ENCODE data around the gene GPR39.

The GPR39 gene

DNA sequence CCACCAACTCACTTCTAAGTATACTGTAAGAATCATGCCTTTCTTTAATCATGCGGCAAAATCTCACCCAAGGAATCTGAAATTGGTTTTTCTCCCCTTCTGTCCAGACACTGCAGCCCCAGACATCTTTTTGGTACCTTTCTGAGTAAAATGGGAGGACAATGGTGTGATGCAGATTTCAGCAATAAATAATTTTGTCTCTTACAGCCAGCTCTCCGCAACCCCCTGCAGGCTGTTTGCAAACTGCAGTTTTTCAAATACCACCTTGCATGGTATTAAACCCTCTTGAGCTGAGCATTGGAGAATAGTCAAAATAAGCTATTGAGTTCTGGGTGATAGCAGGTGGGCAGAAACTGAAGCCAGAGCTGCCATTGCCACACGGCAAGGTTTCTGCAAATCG, 32.2 kb downstream of the GPR39 start:
- Histone ChIP-seq H3K36me3 (ENCODE audit: insufficient read depth) (no peaks in the 10 kb centered on the region), H3K27ac (no peak overlapping the region), H3K27me3 (ENCODE audit: insufficient read depth, low read depth) (no peaks in the 10 kb centered on the region), H3K9ac (no peak overlapping the region), H3K4me2 (no peak overlapping the region), H3K4me1 (ENCODE audit: low read depth, poor library complexity, severe bottlenecking) (no peaks in the 10 kb centered on the region), H2AFZ (ENCODE audit: low read depth) (no peak overlapping the region), H3K79me2 (ENCODE audit: insufficient read depth, low read depth) (no peaks in the 10 kb centered on the region), H4K20me1 (ENCODE audit: insufficient read depth) (no peaks in the 10 kb centered on the region), H3K4me3 (IDR thresholded peaks at IDR 0.05; ENCODE audit: insufficient read depth, low read depth, low read length) (no peak overlapping the region)
- TF ChIP-seq CTCF (conservative IDR thresholded peaks at IDR 0.05; ENCODE audit: low read depth, low read length): peak; percentile 43

- H4K20me1 ChIP-seq (ENCODE audit: insufficient read depth): no peaks in the 10 kb centered on the region
- no peak overlapping the region for H2AFZ ChIP-seq (ENCODE audit: low read depth)
- H3K4me2 ChIP-seq: no peak overlapping the region
- H3K9ac ChIP-seq: no peak overlapping the region
- H3K79me2 ChIP-seq (ENCODE audit: insufficient read depth, low read depth): no peaks in the 10 kb centered on the region
- TF ChIP-seq CTCF (conservative IDR thresholded peaks at IDR 0.05; ENCODE audit: low read depth, low read length): no peak
- H3K27me3 ChIP-seq (ENCODE audit: insufficient read depth, low read depth): no peaks in the 10 kb centered on the region
- H3K4me1 ChIP-seq (ENCODE audit: low read depth, poor library complexity, severe bottlenecking): no peaks in the 10 kb centered on the region
- H3K4me3 ChIP-seq (IDR thresholded peaks at IDR 0.05; ENCODE audit: insufficient read depth, low read depth, low read length): no peak overlapping the region
- H3K36me3 ChIP-seq (ENCODE audit: insufficient read depth): no peaks in the 10 kb centered on the region
- no peak overlapping the region for H3K27ac ChIP-seq
Observed at GRCh38 chr2:132449868-132450267, 33.3 kb downstream of the GPR39 start.

DNA sequence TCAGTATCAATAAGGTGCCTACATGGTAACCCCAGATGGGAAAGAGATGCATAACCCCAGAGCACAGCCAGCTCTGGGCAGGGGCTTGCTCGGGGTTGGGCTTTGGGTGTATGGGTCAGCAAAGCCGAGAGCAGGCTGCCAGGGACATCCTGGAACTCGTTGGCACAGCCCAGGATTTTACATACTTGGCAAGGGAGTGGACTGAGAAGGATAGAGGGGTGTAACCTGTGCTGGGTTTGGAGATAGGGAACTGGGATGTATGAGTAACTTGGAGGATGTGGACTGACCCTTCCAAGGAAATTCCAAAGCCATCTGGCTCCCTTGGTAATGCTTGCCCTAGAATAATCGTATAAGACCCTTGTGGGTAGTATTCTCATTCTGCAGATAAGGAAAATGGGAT, 44.2 kb downstream of the GPR39 start:
- Histone ChIP-seq H3K27ac (no peak overlapping the region), H3K4me2 (no peak overlapping the region), H3K79me2 (ENCODE audit: insufficient read depth, low read depth) (no peaks in the 10 kb centered on the region), H3K36me3 (ENCODE audit: insufficient read depth) (no peaks in the 10 kb centered on the region), H3K27me3 (ENCODE audit: insufficient read depth, low read depth) (no peaks in the 10 kb centered on the region), H4K20me1 (ENCODE audit: insufficient read depth) (no peaks in the 10 kb centered on the region), H2AFZ (ENCODE audit: low read depth) (no peak overlapping the region), H3K4me3 (IDR thresholded peaks at IDR 0.05; ENCODE audit: insufficient read depth, low read depth, low read length) (no peak overlapping the region), H3K9ac (no peak overlapping the region), H3K4me1 (ENCODE audit: low read depth, poor library complexity, severe bottlenecking) (no peaks in the 10 kb centered on the region)
- TF ChIP-seq CTCF (conservative IDR thresholded peaks at IDR 0.05; ENCODE audit: low read depth, low read length): no peak

- no peak overlapping the region for H3K27ac ChIP-seq
- H3K4me1 ChIP-seq (ENCODE audit: low read depth, poor library complexity, severe bottlenecking): no peaks in the 10 kb centered on the region
- no peaks in the 10 kb centered on the region for H4K20me1 ChIP-seq (ENCODE audit: insufficient read depth)
- no peaks in the 10 kb centered on the region for H3K79me2 ChIP-seq (ENCODE audit: insufficient read depth, low read depth)
- TF ChIP-seq CTCF (conservative IDR thresholded peaks at IDR 0.05; ENCODE audit: low read depth, low read length): no peak
- H3K9ac ChIP-seq: no peak overlapping the region
- H3K27me3 ChIP-seq (ENCODE audit: insufficient read depth, low read depth): no peaks in the 10 kb centered on the region
- H2AFZ ChIP-seq (ENCODE audit: low read depth): no peak overlapping the region
- no peaks in the 10 kb centered on the region for H3K36me3 ChIP-seq (ENCODE audit: insufficient read depth)
- no peak overlapping the region for H3K4me2 ChIP-seq
- no peak overlapping the region for H3K4me3 ChIP-seq (IDR thresholded peaks at IDR 0.05; ENCODE audit: insufficient read depth, low read depth, low read length)
Observed at GRCh38 chr2:132462236-132462635, 45.6 kb downstream of the GPR39 start.

GRCh38 chr2:132463719-132464118, 47.1 kb downstream of the GPR39 start:
- no peaks in the 10 kb centered on the region for H3K4me1 ChIP-seq (ENCODE audit: low read depth, poor library complexity, severe bottlenecking)
- no peaks in the 10 kb centered on the region for H3K36me3 ChIP-seq (ENCODE audit: insufficient read depth)
- no peak overlapping the region for H3K4me3 ChIP-seq (IDR thresholded peaks at IDR 0.05; ENCODE audit: insufficient read depth, low read depth, low read length)
- no peak overlapping the region for H3K27ac ChIP-seq
- no peak for TF ChIP-seq CTCF (conservative IDR thresholded peaks at IDR 0.05; ENCODE audit: low read depth, low read length)
- no peaks in the 10 kb centered on the region for H4K20me1 ChIP-seq (ENCODE audit: insufficient read depth)
- H2AFZ ChIP-seq (ENCODE audit: low read depth): no peak overlapping the region
- H3K79me2 ChIP-seq (ENCODE audit: insufficient read depth, low read depth): no peaks in the 10 kb centered on the region
- H3K9ac ChIP-seq: no peak overlapping the region
- no peak overlapping the region for H3K4me2 ChIP-seq
- no peaks in the 10 kb centered on the region for H3K27me3 ChIP-seq (ENCODE audit: insufficient read depth, low read depth)
